Measurements from ENCODE around the gene HJV. TPM values are rescaled to one million over a fixed set of nuclear protein-coding genes. Genes with fewer than 3 reads are reported as not detected.

Gene HJV
- total RNA-seq, 1 donor from 2014 or later = not detected

DNA sequence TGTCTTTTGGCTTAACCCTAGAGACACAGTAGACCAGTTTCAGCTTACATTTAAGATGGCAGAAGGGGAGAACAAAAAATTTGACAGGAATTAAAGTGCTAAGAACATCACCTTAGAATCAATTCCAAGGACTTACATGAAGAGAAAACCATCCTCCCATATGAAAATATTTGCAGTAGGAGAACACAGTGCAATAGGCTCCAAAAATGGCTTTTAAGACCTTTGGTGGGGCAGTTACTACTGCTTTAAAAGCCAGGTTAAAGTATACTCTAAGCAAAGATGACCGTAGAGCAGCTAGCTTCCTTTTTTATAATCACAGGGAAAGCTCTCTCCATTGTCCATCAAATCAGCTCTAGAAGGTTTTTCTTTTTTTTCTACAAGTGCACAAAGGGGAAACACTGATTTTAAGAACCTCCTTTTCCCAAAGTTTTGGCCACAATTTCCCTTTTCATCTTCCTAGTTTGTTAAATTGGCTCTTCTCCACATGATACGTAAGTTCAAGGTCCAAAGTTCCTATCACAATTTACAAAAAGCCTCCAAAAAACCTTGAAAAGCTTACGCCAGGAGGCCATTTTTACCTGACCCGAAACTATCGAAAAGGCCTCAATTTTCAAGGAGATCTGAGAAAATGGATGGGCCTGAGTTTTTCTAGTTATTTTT is 28.4 kb downstream of the HJV start:
- DNase-seq (ENCODE audit: low spot score) = no peak

DNA sequence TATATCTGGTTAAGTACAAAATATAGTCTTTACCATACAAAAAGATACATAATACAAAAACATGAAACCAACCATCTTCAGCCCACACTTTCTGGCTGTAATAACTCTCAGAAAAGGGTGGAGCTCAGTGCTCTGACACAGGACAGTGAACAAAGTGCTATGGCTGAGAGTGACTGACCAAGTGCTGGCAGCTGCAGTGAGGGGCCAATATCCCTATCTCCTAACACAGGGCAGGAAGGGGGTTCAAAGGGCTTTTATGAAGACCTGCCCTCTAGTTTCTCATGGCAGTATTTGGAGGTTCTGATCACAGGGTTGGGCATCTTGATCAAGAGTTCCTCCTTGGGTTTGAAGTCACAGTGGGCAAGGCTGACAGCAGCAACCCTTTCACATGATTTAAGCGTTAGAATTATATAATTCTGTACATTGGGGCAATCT is 29.0 kb downstream of the HJV start:
- DNase-seq (ENCODE audit: low spot score) = no peak

DNA sequence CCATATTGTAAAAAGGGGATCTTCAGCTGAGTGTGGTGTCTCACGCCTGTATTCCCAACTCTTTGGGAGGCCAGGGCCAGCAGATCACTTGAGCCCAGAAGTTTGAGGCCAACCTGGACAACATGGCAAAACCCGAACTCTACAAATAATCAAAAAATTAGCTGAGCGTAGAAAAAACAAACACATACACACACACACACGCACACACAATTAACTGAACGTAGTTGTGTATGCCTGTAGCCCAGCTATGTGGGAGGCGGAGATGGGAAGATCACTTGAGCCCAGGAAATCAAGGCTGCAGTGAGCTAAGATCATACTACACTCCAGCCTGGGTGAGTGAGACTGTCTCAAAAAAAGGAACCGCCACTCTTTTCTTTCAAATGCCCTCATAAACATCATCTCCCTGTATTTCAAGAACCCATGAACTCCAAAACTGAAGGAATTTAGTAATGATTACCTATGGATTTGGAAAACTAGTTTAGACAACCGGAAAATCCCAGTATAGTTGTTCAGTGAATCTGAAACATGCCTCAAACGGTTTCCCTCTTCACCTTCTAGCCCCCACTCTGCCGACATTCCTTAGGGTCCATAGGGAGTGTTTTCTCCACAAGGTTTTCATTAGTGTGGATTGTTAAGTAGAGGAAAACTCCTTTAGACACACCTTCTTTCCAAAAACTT is 29.7 kb downstream of the HJV start:
- DNase-seq (ENCODE audit: low spot score) = no peak

DNA sequence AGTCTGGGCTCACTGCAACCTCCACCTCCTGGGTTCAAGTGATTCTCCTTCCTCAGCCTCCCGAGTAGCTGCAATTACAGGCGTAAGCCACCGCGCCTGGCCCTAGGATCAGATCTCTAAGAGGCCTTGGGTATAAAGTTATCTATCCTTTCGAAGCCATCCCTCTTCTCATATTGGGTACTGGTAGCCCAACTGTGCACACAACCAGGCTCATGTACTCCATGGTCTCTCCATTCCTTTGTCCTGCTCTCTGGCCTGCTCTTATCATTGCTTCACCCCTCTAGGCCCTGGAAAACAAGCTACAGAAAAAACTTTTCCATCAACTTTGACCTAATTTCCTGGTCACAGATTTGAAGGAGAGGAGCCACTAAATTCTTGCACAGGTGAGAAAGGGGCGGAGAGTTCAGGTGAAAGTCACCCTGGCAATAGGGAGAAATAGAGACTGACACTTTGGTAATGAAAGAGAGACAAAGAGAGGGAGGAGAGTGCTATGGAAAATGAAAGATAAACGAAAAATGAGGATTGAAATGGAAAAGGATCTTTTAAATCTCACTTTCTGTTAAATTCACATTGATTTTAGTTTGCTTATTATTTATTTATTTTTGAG is 31.2 kb downstream of the HJV start:
- no peak for DNase-seq (ENCODE audit: low spot score)

DNA sequence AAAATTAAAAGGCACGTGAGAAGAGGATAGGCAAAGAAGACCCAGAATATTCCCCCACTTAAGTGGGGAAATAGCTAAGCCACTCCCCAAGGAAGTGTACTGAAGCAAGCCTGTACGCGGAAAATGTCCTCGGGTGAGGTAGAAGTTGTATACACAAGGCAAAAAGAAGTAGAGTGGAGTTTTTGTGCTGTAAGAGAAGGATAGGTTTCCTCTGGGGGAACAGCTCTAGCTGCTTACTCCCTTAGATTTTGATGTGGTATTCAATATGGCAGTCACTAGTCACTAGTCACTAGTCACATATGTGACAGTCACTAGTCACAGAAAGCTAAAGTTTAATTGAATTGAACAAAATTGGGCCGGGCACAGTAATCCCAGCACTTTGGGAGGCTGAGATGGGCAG is 32.8 kb downstream of the HJV start:
- DNase-seq (ENCODE audit: low spot score) = no peak

DNA sequence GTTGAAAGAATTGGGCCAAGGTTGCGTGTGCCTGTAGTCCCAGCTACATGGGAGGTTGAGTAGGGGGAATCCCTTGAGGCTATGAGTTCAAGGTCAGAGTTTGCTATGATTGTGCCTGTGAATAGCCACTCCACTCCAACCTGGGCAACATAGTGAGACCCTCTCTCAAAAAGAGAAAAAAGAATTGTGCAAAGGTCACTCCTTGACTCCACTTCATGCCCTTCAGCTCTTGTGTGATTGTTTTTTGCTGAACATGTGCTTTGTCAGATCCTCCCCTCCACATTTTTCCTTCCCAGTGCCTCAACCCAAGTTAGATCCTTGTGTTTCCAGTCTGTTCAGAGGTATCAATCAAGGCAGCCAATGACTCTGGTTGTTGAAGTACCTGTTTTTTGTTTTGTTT is 33.6 kb downstream of the HJV start:
- DNase-seq (ENCODE audit: low spot score) = no peak

DNA sequence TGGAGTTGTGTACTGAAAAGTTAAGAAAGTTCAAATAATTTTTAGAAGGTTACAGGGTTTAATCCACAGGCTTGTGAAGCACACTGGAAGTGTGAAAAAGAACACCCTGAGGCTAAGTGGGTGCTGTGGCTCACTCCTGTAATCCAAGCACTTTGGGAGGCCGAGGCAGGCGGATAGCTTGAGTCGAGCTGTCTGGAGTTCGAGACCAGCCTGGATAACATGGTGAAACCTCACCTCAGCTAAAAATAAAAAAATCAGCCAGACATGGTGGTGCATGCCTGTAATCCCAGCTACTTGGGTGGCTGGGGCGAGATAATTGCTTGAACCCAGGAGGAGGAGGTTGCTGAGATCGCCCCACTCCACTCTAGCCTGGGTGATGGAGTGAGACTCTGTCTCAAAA is 35.0 kb downstream of the HJV start:
- DNase-seq (ENCODE audit: low spot score) = no peak

DNA sequence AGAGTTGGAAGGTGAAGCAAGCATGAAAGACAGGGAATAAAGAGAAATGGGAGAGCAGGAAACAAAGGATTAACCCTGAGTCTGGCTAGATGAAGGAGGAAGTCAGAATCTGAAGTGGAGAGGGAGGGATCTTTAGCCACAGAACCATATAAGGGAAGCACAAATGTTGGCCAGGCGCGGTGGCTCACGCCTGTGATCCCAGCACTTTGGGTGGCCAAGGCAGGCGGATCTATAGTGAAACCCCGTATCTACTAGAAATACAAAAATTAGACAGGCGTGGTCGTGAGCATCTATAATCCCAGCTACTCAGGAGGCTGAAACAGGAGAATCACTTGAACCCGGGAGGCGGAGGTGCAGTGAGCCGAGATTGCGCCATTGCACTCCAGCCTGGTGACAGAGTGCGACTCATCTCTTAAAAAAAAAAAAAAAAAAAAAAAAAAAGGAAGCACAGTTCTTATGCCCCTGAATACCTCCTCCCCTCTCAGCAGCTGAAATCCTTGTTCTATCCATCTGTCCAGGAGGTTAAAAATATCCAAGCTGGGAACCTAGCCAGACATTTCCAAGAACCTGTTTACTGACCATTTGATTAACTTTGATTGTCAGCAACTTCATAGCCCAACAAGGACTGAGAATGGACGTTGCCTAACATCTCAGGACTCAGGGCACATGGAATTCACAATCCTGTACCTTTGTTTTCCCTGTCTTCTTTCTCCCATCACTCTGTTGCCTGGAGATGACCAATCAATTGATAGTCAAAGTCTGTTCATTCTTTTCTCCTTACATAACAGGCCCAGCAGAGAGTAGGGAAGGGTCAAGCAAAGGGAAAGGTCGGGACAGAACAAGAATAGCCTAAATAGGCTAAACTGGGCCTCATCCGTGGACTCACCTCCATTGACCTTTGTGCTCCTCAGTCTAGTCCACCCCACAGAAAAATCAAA is 35.8 kb downstream of the HJV start:
- DNase-seq (ENCODE audit: low spot score) = no peak

DNA sequence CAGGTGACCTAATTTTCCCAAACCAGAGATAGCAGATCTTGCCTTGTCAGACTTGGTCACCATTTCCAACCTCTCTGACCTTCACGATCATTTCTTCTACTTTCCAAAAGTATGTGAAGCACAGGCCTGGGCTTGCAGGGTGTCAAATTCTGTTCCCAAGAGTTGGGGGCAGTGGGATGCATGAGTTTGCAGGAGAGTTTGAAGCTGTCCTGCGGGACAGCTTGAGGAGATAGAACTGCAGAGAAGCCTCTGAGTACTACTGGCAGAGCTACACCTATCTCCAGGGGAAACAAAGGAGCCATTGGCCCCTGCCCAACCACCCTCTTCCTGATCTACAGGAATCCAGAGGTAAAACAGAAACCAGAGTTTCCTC is 36.4 kb downstream of the HJV start:
- no peak for DNase-seq (ENCODE audit: low spot score)

DNA sequence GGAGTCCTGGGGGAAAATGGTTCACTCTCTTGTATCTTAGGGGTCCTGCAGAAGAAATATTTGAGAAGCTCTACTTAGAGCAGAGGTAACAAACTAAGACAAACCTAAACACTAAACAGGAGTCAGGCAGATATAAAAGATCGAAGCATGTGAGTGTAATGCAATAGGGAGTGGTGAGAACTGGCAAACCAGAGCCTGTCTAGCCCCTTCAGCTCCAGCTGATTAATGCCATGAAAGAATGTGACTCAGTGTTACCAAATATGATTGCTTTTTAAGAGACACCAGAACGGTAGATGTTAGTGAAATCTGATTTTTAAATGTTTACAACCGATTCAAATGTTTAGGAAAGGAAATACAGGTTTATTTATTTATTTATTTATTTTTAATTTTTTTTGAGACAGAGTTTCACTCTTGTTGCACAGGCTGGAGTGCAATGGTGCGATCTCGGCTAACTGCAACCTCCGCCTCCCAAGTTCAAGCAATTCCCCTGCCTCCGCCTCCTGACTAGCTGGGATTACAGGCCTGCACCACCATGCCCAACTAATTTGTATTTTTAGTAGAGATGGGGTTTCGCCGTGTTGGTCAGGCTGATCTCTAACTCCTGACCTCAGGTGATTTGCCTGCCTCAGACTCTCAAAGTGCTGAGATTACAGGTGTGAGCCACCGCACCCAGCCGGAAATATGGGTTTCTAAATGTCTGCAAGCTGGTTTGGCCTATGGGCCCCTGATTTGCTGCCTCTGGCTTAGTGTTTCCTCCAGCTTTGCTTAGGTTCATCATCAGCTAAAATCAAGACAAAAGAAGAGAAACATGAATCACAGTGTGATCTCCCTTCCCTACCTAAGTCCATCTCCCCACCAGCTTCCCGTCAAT is 37.3 kb downstream of the HJV start:
- DNase-seq (ENCODE audit: low spot score) = no peak

DNA sequence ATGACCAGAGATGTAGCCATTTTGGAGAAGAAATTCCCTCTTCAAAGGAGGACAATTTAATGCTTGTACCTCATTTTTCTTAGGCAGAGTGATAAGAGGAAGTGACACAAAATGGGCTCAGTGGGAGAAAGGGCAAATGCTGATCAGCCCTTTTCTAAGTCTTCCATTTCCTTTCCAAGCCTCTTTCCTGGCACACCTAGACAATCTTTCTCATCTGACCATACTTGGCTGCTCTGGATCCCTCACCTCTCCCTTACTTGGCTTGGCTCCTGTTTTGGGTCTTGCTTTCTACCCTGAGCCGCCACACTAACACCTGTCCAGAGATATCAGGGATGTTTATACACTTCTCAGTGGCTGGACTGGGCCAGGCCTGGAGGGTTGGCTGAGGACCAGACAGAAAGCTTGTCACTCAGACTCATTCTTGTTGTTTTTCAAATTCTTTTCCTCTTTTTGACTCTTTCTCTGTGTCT is 38.3 kb downstream of the HJV start:
- no peak for DNase-seq (ENCODE audit: low spot score)

DNA sequence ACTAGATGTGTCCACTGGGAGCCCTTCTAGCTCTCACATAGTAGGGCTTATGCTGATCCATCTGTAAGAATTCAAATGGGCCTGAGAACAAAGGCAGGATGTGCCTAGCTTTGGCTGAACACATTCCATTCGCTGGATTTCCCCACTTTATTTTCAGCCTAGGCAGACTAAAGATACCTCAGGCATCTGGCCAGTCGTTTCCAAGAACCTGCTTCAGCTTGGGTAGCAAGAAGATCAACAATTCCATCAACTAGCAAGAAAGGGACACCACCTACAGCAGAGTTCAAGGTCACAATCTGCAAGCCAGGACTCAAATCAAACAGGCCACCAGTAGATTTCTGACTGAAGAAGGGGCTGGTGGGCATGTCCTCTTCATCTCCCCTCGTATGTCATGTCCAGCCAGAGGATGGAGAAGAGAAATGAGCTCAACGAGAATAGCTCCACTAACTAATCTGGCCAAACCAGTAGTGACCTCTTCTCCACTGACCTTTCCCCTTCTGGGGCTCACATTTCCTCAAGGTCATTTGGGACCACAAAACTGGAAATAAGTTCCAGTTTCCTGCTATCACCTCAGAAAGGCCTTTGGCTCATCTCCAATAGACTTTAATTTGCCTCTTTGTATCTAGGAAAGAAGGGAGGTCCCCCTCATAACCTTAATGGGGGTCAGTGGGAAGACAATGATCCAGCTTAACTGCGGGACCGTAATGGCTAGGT is 39.4 kb downstream of the HJV start:
- DNase-seq (ENCODE audit: low spot score) = no peak

DNA sequence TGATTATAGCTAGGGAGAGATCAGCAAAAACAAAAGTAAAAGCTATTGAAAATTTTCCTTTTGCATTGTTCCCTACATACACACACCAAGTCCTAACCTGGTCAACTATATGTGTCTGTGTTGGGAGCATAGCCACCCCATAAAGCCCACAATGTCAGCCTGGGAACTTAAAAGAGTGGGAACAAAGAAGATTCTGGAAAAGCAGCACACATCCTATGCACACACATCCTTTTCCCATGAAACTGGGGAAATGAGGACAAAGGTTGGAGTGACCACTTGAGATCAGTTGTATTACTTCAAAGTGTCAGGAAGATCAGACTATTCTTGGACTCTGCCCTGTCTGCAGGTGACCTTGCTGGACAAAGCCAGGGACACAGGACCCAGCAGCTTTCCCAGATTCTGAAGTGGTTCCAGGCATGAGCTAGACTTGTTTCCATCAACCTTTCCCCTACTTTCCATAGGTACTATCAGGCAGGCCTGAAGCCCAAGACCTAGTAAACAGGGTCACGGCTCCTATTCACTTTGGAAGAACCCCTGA is 41.0 kb downstream of the HJV start:
- no peak for DNase-seq (ENCODE audit: low spot score)

DNA sequence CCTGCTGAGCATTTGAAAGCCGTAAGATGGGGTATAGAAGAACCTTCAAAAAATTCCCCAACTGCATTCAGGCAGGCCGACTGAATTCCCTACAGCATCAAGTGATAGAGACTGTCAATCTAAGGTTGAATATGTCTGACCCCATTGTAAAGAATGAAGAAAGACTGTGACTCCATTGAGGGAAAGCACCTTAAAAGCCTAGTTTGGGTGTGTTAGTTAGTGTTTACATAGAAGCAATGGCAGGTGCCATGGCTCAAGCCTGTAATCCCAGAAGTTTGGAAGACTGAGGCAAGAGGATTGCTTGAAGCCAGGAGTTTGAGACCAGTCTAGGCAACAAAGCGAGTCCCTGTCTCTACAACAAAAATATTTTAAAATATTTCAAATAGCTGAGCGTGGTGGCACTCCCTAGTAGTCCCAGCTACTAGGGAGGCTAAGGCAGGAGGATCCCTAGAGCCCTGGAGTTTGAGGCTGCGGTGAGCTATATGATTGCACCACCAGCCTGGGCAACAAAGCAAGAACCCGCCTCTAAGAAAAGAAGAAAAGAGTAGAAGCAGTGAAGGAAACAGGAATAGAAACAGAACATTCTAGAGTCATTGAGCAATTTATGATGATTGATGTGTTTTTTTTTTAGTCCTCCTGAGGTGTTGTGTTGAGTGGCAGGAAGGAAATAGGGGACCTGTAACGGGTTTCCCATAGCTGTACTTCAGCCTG is 41.6 kb downstream of the HJV start:
- no peak for DNase-seq (ENCODE audit: low spot score)

DNA sequence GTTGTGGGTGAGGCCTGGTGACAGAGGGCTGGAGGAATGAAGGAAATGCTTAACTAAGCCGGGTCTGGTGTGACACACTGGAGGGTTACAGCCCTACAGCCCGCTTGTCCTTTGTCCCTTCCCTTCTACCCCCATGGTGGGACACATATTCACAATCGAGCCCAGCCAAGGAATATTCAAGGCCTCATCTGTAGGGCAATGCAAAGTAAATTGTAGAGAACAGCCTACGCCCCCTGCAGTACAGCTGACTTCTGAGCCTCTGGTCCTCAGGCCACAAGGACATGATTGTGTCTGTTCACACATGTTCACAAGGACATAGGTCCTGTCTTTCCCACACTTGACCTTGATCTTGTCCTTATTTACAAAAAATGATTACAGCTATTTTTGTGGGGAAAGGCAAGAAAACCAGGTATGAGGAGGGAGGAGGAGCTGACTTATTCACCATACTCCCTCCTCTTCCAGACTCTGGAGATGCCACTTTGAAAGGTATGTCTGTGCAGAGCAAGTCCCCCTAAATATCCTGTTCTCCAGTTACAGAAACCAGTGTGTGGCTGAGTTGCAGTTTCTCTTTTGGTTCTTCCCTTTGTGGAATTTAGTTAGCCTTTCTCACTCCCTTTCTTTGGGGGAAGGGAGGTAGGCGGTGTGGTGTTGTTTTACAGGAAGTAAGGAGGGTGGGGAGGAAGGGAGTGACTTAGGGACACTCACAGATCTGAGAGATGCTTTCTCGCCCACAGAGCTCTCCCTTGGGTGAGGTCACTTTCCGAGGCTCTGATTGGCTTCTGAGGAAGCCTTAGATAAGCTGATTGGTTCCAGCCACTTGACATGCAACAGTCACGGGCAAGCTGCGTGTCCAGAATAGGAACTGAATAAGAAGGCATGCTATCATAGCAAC is 42.4 kb downstream of the HJV start:
- peak; percentile 95 for DNase-seq (ENCODE audit: low spot score)

DNA sequence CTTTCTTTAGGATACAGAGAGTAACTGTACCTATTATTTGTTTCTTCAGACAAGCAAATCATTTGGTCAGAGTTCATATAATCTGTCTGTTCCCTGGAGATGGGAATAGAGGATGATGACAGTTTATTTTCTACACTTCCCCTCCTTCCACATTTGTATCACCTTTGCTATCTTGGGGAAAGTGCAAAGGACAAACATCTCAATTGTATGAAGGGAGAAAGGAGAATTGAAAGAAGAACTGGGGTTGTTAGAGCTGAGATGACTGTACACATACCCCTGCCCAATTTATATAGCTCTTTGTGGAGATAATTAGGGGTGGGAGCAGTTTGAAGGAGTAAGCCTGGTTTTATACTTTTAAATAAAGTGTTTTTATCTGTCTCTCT is 43.1 kb downstream of the HJV start:
- DNase-seq (ENCODE audit: low spot score) = no peak

DNA sequence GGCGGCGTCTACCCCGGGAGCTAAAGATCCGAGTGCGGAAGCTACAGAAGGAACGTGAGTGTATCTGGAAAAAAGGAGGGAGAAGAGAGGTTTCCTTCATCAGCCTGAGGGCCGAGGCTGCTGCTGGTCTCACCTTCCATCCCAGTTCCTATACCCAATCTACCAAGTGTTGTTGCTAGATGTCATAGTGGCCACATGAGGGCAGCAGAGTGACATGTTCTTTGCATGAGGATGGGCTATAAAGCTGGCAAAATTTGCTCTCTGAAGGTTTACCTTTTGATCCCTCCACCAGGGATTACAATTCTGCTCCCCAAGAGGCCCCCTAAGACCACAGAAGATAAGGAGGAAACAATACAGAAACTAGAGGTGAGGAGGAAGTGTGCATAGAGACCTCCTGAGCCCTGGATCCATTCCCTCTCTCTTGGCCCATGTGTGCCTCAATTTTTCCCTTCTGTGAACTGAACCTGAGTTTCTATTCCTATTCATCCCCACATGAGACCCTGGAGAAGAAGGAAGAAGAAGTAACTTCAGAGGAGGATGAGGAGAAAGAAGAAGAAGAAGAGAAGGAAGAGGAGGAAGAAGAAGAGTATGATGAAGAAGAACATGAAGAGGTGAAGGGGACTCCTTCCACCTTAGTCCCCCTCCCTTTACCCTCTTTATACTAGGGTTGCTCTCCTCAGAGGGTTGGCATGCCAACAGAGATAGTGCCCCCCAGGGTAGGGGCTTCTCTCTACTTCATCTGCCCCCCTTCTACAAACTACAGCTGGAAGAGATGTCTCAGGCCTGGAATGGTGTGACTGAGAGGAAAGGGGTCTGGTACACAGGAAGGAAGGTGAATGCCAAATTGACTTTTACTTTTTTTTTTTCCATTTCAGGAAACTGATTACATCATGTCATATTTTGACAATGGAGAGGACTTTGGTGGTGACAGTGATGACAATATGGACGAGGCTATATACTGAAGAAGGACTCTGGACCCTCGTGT is 43.8 kb downstream of the HJV start:
- no peak for DNase-seq (ENCODE audit: low spot score)

Measured in ureter (tissue), 1 donor.